Measurements from ENCODE around the gene METTL25B.

GRCh38 chr1:156741481-156741983, 13.3 kb downstream of the METTL25B start:
- TF ChIP-seq, protein P1, sequence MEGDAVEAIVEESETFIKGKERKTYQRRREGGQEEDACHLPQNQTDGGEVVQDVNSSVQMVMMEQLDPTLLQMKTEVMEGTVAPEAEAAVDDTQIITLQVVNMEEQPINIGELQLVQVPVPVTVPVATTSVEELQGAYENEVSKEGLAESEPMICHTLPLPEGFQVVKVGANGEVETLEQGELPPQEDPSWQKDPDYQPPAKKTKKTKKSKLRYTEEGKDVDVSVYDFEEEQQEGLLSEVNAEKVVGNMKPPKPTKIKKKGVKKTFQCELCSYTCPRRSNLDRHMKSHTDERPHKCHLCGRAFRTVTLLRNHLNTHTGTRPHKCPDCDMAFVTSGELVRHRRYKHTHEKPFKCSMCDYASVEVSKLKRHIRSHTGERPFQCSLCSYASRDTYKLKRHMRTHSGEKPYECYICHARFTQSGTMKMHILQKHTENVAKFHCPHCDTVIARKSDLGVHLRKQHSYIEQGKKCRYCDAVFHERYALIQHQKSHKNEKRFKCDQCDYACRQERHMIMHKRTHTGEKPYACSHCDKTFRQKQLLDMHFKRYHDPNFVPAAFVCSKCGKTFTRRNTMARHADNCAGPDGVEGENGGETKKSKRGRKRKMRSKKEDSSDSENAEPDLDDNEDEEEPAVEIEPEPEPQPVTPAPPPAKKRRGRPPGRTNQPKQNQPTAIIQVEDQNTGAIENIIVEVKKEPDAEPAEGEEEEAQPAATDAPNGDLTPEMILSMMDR (IDR thresholded peaks at IDR 0.05), result no peak
- TF ChIP-seq EZH2 (IDR thresholded peaks at IDR 0.05; ENCODE audit: borderline replicate concordance, insufficient read depth, low read depth, low read length, poor library complexity, severe bottlenecking), result no peak

Data from B cell (primary cell).